CD4-positive, alpha-beta T cell treated with Interferon alpha-2 for 1 hour (primary cell): ENCODE data around the gene SLFN13.
"Not testable (repeated sequence)": the region's sequence is repeated elsewhere in the genome, so short reads cannot be mapped to it uniquely, and the experiment has no call there.

ENCODE experiments used
- DNase-seq, 2 donors: peaks; one replicate each; pipeline ENCODE4 v3.0.0-alpha.2; 2020 to 2022

Gene SLFN13

DNA sequence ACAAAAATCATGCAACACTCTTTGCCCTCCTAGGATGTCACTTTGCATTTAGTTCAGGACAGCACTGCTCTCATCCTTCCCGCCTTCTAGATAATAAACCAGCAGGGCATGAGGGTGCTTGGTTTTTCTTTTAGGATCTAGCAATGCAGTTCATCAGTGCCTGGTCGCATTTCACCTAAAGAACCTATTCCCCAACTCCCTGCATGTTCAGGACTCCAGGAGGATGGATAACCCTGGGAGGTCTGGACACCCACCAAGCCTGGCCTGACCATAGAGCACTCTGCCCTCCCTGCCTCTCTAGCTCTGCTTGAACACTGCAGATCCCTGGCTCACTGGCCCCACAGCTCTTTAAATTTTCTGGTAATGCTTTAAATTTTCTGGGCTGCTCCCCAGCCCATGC lies 18.9 kb downstream of the SLFN13 start:
- no peak for DNase-seq

DNA sequence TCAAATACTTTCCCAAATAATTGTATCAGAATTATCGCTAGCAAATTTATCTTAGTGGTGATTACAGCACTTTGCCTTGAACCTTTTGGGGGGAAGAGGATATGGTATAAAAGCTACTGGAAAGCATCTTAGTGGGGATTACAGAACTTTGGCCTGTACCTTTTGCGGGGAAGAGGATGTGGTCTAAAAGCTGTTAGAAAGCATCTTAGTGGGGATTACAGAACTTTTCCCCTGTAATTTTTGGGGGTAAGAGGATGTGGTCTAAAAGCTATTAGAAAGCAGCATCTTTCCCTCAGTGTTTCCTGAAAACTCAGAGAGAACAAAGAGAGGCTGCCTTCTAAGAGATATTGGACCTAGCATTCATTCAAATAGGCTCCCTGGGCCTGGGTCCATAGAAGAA lies 20.3 kb downstream of the SLFN13 start:
- DNase-seq: no peak

DNA sequence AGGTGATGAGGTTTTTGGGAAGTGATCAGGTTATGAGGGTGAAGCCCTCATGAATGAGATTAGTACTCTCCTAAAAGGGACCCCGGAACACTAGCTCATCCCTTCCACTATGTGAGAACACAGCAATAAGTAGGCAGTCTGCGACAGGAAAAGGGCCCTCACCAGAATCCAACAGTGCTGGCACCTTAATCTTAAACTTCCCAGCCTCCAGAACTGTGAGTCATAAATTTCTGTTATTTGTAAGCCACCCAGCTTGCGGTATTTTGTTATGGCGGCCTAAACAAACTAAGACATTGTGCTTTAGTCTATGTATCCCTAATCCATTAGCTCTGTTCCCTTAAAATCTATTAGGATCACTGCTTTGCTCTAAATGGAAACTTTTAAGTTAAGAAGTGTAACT lies 24.8 kb downstream of the SLFN13 start:
- DNase-seq: no peak

DNA sequence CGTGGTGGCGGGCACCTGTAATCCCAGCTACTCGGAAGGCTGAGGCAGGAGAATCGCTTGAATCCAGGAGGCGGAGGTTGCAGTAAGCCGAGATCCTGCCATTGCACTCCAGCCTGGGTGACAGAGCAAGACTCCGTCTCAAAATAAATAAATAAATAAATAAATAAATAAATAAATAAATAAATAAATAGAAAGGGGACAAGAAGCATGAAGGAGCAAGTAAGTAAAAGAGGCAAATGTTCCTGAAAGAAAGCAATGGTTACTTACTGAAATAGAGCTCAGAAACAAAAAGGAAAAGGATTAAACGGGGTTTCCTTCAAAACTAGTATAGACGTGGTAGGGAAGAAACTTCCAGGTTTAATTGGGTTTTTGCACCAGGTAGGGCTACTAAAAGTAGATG lies 27.5 kb downstream of the SLFN13 start:
- DNase-seq: not testable (repeated sequence)

DNA sequence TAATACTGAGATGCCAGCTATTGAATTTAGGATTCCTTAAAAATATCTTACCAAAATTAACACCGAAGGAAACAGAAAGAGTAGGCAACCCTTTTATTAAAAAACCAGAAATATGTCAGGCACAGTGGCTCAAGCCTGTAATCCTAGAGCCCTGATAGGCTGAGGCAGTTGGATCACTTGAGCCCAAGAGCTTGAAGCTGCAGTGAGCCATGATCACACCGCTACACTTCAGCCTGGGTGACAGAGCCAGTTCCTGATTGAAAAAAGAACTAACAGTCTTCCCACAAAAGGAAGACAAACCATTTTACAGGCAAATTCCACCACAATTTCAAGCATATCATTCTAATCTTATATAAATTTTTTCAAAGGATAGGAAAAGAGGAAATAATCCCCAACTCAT lies 31.9 kb downstream of the SLFN13 start:
- no peak for DNase-seq

DNA sequence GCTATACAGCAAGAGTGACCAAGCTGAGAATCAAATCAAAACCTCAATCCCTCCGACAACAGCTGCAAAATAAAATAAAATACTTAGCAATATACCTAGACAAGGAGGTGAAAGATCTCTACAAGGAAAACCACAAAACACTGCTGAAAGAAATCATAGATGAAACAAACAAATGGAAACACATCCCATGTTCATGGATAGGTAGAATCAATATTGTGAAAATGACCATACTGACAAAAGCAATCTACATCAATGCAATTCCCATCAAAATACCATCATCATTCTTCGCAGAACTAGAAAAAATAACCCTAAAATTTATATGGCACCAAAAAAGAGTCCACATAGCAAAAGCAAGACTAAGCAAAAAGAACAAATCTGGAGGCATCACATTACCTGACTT lies 33.9 kb downstream of the SLFN13 start:
- DNase-seq: not testable (repeated sequence)

DNA sequence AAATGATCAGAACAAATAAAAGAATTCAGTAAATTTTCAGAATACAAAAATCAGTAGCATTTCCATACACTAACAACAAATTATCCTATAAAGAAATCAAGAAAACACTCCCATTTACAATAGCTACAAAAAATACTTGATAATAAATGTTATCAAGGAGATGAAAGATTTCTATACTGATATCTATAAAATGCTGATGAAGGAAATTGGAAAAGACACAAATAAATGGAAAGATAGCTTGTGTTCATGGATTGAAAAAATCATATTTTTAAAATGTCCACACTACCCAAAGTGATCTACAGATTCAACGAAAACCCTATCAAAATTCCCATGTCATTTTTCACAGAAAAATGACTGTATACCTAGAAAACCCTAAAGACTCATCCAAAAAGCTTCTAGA lies 34.3 kb downstream of the SLFN13 start:
- no peak for DNase-seq

DNA sequence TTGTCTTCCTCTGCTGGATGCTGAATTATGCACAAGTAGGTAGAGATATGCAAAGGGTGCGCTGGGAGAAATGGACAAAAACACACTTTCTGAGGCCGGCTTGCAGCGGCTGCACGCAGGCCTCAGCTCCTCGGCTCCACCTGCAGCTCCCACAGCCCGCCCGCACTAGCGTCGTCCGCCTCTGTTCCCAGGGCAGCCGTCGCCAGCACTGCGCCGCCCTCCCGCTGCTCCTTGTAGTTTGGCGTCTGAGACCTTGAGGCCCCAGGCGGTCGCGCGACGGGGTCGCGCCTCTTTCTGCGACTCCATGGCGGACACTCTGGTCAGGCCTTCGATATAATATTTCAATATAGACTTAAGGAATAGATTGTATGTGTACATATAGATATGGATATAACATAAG lies 41.0 kb downstream of the SLFN13 start:
- no peak for DNase-seq

DNA sequence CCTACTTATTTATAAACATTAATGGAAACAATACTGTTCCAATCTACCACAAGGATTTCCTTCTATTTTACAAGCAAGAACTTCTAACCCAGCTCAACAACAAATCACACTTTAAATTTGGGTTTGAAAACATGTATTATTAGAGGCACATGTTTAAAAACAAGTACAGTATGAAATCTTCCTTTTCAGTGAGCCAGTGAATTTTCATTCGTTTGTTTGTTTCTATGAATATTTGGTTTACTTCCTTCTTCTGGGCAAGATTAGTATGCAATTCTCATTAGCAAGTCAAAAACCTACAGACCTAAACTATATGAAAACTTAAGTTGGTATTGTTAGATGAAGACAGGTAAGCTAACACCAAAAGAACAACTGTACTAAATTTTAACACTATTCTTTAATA lies 42.0 kb downstream of the SLFN13 start:
- DNase-seq: no peak

DNA sequence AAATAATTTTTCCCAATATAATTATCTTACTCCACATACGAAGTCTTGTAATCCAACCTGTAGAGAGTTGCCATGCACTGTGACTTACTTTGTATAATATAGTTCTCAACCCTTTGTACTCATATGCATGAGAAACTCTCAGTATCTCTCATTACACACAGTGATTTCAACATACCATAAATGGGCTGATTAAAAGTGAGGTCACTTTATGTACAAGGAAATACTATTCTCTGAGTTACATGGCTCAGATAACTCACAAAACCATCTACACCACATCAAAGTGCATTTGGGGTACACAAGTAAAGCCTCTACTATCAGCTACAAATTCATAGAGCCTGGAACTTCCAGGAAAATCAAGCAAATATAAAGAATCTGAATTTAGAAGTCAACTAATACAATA lies 44.2 kb downstream of the SLFN13 start:
- peak in 1 of 2 donors; percentile 7 for DNase-seq

DNA sequence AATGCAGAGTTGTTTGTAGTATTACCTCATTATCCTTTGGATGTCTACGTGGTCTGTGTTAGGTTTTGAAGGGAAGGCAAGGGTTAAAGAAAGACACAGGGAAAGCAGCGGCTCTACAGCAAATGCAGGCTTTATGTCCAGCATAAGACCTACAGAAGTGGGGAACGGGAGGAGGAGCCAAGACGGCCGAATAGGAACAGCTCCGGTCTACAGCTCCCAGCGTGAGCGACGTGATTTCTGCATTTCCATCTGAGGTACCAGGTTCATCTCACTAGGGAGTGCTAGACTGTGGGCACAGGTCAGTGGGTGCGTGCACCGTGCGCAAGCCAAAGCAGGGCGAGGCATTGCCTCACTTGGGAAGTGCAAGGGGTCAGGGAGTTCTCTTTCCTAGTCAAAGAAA lies 54.8 kb downstream of the SLFN13 start:
- DNase-seq: not testable (repeated sequence)

DNA sequence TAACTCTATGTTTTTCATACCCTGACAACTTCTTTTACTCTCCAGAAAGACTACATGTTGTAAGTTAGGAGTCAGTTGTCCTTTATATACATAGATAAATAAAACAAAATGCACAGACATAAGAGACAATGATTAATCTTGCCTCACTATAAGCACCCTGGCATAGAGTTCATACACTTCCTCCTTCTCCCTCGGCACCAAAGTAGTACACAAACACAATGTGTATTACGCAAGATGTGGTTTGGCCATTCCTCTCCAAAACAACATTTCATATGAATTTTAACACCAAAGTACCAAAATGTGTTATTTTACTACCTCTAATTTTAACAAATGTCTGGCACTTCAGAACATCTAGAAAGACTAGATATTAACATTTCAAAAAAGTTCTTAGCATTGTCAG lies 57.9 kb downstream of the SLFN13 start:
- DNase-seq: no peak

DNA sequence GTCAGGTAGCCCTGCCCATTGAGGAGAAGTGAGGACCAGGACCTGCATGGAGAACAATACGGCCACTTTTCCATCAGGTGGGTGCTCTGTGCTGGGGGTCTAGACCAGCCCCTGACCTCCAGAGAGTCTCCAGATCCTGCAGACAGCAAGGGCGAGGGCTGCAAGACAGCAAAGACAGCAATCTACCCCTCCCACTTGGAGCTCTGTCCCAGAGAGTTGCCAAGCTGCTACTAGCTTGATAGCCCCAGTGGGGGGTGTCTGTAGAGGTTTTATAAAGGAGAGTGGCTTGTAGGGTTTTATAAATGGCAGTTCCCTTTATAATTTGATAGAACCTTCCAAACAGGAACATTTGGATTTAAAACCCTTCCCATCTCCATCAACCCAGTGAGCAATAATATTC lies 58.4 kb downstream of the SLFN13 start:
- DNase-seq: no peak

DNA sequence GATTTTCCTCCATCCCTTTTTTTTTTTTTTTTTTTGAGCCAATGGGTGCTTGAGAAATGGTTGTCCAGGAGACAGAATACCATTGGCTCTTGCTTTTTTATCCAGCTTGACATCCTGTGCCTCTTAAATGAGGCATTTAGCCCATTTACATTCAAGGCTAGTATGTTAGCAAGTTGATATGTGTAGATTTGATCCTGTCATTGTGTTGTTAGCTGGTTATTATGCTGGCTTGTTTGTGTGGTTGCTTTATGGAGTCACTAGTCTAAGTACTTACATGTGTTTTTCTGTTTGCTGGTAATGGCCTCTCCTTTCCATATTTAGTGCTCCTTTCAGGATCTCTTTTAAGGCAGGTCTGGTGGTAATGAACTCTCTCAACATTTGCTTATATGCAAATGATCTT lies 61.1 kb downstream of the SLFN13 start:
- no peak for DNase-seq
